Measurements from ENCODE around the gene PIK3C3. TPM values are rescaled to one million over a fixed set of nuclear protein-coding genes. Genes with fewer than 3 reads are reported as not detected.
"Not testable (repeated sequence)": the region's sequence is repeated elsewhere in the genome, so short reads cannot be mapped to it uniquely, and the experiment has no call there.

The PIK3C3 gene
- total RNA-seq, 1 donor from 2014 or later: 32.5 TPM

GRCh38 chr18:42106784-42107183, 151.8 kb downstream of the PIK3C3 start:
- intact Hi-C loops (cut with DNase I): no loop called here
- DNase-seq (ENCODE audit: low spot score): no peak

- DNase-seq (ENCODE audit: low spot score): no peak
- intact Hi-C loops (cut with DNase I): no loop called here
Observed at GRCh38 chr18:42107287-42107686, 152.3 kb downstream of the PIK3C3 start.

- DNase-seq (ENCODE audit: low spot score): no peak
- intact Hi-C loops (cut with DNase I): no loop called here
Observed at GRCh38 chr18:42107691-42108450, 152.8 kb downstream of the PIK3C3 start.

- intact Hi-C loops (cut with DNase I); DNase-seq (ENCODE audit: low spot score): not testable (repeated sequence)
Observed at GRCh38 chr18:42112147-42112546, 157.1 kb downstream of the PIK3C3 start.

GRCh38 chr18:42112657-42113420, 157.8 kb downstream of the PIK3C3 start:
- intact Hi-C loops (cut with DNase I): no loop called here
- DNase-seq (ENCODE audit: low spot score): no peak

GRCh38 chr18:42113529-42114191, 158.6 kb downstream of the PIK3C3 start:
- intact Hi-C loops (cut with DNase I): no loop called here
- DNase-seq (ENCODE audit: low spot score): no peak

- DNase-seq (ENCODE audit: low spot score): no peak
- intact Hi-C loops (cut with DNase I): no loop called here
Observed at GRCh38 chr18:42114310-42114943, 159.4 kb downstream of the PIK3C3 start.

GRCh38 chr18:42126586-42126985, 171.6 kb downstream of the PIK3C3 start:
- intact Hi-C loops (cut with DNase I): loop anchor here (10.0 kb wide), 1 partner anchor 148 kb away; no protein-coding TSS in a partner anchor
- DNase-seq (ENCODE audit: low spot score): no peak

- DNase-seq (ENCODE audit: low spot score): no peak
- intact Hi-C loops (cut with DNase I): no loop called here
Observed at GRCh38 chr18:42131066-42131929, 176.3 kb downstream of the PIK3C3 start.

- DNase-seq (ENCODE audit: low spot score): no peak
- intact Hi-C loops (cut with DNase I): no loop called here
Observed at GRCh38 chr18:42131930-42132244, 176.9 kb downstream of the PIK3C3 start.

Measured in cardiac septum (tissue), 1 donor.